ENCODE data around the gene JAKMIP1.
A peak's percentile ranks its signal among the peaks of the same experiment; 100 is the strongest.

JAKMIP1 gene

DNA sequence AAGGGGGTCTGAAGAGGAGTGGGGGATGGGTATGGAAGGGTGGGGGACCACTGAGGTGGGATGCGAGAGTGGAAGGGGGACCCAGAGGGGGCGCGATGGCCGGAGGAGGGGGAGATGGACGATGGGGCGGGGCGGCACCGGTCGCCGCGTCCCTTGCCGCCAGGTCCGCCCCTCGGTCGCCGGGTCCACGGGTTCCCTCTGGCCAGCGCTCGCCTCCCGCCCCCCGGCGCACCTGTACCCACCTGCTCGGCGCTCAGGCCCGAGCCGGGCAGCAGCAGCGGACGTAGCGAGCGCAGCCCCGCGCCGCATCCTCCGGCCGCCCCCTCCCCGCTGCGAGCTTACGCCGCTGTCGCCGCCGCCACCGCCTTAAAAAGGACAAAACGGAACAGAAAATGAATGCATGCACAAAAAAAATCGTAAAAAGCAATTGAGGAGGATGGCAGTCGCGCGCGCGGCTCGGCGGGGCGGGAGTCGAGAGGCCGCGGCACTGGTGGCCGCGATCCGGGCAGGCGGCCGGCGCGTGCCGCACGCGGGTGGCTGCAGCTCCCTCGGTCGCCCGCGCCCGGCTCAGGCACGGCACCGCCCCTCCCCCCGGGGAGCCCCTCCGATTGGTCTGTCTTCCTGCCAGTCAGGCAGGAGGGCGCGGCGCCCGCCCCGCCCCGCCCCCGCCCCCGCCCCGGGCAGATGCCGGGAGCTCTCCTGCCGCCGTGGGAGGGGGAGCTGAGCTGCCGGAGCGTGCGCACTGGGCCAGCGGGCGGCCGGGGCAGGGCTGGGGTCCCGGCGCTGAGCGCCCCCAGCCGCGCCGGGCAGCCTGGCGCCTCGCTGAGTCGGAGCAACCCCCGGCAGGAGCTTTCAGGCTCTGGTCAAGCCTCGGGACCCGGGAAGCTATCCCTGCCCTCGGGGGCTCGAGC lies at the start of gene JAKMIP1:
TSS of gene JAKMIP1 (minus strand) at position 539 of the 911 bp plus-strand sequence. CDS start 87,699 bp downstream, outside the sequence.
- peak; percentile 85 for DNase-seq

DNA sequence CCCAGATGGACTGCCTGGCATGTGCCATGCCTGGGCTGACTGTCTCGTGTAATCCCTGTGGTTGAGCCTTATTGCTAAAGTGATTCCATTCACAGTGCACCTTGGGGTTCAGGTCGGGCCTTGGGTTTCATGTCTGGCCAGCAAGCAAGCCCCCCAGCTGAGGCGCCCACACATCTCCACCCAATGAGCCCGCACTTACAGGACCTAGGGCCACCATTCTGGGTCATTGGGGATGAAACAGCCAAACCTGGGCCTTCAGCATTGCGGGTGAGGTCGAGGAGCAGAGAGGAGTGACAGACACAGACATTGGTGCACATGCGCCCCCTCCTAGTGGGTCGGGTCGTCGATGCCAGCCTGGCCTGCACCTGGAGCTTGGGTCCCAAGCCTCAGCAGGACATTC lies 48.0 kb upstream of the JAKMIP1 start:
- no peak for DNase-seq

GRCh38 chr4:6246170-6246634 lies 45.9 kb upstream of the JAKMIP1 start:
- DNase-seq, result no peak

DNA sequence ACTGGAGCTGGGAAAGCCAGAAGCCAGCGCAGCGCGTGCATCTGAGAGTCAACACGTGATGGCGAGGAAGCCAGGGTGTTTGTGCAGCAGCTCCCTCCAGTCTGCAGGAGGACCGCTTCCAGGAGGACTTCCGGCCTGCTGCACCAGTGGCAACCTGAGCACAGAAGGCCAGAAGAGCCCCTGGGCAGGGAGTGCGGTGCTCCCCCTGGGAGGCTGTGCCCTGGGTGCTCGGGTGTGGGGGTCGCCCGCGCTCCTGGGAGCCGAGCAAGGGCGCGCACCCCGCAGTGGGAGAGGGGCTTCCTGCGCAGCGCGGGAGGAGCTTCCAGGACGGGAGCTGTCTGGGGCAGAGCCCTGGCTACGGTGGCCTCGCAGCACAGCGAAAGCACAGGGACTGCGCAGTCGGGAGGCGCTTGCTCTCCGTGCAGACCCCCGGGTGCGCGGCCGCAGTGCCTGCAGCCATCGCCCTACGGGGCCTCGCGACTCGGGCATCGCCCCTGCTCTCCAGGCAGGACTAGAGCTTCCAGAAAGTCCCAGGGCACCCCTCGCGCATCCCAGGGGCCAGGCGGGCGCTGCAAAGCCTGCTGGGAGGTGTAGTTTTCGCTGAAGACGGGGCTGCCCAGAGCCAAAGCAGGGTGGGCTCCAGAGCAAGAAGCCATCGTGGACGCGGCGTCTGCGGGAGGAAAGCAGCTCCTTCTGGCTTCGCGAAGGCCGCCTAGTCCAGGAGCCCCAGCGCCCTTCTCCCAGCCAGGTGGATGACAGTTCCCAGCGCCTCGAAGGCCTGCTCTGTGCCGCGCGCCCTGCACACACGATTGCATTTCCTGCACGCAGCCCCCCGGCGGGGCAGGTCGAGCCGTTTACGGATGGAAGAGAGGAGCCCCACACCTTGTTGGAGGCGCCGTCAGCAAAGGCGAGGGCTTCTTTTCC lies 45.2 kb upstream of the JAKMIP1 start:
- peak; percentile 27 for DNase-seq

GRCh38 chr4:6242271-6243029 lies 42.1 kb upstream of the JAKMIP1 start:
- no peak for DNase-seq

DNA sequence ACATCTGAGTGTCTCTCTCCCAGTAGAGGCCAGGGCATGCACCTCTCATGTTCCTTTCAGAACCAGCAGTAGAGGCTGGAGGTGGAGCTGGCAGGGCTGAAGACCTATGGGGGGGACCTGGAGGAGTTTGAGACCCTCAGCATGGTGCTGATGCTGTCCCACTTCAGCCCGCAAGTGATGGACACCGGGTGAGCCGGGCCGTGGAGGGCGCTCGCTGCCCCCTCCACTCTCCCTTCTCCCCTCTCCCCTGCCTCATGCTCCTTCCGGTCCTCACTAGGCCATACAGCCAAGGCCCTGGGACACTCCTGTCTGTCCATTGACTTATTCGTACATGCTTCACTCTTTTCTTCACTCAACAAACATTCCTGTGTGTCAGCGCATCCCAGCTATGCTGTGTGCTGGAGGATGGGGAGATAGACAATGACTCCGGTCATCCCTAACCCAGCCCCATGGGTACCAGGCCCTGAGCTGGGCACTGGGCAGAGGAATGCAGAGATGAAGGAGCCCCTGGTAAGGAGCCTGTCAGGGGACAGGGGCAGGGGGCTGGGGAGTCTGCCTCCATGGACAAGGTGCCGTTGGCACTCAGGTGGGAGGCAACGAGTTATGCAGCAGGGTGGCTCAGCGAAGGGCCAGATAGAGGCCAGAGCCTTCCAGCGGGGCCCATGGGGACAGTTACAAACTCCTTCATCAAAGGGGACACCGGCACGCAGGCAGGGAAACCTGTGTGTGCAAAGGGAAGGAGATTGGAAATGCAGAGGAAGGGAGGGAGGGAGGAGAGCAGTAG lies 40.9 kb upstream of the JAKMIP1 start:
- no peak for DNase-seq

DNA sequence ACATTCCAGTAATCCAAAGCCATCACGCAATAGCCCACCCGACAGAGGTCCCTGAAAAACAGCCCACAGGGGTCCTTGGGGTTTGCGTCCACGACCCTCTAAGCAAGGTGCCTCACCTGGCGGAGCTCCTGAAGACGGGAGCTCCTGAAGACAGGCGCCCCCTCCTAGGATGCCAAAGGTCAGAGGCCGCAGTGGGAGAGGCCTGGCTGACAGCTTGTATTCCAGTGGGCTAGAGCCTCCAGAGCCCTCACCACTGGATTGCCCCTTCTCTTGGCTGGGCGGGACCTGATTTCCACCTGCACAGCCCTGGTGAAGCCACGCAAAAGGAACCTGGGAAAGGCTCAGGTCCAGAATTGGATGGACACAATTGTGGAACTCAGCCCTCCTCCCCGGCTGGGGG lies 39.6 kb upstream of the JAKMIP1 start:
- no peak for DNase-seq

DNA sequence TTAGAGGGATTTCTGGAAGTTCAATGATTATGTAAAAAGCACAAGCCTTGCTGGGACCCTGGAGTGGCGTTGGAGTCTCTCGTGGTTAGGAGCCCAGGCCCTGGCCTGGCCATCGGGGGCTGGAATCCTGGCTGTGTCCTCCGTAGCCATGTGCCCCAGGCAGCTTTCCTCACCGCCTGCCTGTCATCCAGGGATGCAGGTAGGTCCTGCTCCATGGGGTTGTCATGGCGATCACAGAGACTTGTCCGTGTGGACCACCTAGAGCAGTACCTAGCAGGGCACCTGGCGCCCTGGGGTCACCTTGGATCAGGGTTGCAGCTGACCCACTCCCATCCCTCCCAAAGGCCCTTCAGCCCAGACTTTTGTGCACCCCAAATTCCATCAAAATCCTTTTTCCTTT lies 39.1 kb upstream of the JAKMIP1 start:
- no peak for DNase-seq

- DNase-seq, result no peak
Observed at GRCh38 chr4:6236816-6237390, 36.6 kb upstream of the JAKMIP1 start.

DNA sequence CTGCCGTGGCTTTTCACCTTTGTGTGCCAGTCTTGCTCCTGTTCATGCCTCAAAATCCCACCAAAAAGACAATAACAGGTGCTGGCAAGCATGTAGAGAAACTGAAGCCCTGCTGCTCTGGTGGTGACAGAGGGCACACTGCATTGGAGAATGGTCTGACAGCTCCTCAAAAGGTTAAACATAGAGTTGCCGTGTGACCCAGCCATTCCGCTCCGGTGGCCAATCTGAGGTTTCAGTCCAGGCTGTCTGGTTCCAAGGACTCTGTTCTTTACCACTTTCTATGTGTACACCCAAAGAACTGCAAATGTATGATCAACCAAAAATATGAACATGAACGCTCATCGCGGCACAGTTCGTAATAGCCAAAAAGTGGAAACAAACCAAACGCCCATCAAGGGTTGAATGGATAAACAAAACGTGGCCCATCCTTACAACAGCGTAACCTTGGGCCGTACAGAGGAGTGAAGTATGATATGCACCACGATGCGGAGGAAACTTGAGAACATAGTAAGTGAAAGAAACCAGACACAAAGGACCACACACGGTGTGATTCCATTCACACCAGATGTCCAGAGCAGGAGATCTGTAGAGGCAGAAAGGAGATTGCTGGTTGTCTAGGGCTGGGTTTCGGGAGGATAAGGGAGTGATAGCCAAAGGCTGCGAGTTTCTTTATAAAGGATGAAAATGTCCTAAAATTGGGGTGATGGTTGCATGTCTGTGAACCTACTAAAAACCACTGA lies 35.7 kb upstream of the JAKMIP1 start:
- no peak for DNase-seq

DNA sequence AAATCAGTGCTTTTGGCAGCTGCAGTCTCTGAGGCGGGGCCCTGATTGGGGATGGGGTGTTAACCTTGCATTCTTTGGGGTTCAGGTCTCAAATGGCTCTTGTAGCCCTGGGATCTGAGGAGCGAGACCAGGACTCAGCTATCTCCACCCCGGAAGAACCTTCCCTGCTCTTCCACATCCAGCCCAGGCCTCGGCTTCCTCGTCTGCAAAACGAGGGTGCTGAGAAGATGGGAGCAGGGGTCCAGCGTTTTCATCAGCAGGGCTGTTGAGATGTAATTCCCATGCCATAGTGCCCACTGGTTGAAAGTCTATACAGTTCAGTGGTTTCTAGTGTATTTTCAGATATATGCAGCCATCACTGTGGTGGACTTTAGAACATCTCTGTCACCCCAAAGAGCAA lies 34.7 kb upstream of the JAKMIP1 start:
- DNase-seq, result no peak

DNA sequence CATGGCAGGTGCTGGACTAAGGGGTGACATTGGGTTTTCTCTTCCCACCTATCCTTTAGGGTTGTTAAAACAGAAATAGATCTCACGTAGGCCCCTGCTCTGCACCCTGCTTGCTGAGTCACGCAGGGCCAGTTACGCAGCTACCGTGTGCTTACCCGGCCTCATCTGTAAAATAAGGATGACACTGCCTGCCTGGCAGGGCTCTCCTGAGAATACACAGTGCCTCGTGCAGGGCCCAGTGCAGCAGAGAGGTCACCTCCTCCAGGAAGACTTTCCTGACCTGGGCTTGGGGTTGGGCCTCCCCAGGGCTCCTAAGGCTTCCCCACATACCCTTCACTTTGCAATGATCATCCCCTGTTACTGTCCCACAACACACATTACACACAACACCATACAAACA lies 33.6 kb upstream of the JAKMIP1 start:
- DNase-seq, result no peak

- DNase-seq, result no peak
Observed at GRCh38 chr4:6232836-6233785, 32.8 kb upstream of the JAKMIP1 start.

DNA sequence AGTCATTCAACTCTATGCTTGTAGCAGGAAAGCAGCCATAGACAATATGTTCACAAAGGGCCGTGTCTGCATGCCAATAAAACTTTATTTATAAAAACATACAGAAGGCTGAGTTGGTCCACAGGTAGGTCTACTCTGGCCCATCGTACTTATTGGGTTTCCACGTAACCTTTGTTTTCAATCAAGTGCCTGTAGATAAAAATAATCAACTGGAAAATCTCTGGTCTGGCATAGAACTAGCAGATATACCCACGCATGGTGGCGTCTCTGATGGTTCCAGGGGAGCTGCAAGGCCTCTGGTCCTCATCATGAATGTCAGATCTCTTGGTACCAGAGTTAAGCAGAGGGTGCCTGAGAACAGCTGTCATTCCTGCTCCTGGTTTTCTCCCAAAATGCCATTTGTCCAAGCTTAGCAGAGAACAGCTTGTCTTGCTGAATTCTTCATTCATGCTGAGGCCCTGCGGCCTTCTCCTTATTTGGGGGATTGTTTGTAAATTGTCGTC lies 31.4 kb upstream of the JAKMIP1 start:
- no peak for DNase-seq

DNA sequence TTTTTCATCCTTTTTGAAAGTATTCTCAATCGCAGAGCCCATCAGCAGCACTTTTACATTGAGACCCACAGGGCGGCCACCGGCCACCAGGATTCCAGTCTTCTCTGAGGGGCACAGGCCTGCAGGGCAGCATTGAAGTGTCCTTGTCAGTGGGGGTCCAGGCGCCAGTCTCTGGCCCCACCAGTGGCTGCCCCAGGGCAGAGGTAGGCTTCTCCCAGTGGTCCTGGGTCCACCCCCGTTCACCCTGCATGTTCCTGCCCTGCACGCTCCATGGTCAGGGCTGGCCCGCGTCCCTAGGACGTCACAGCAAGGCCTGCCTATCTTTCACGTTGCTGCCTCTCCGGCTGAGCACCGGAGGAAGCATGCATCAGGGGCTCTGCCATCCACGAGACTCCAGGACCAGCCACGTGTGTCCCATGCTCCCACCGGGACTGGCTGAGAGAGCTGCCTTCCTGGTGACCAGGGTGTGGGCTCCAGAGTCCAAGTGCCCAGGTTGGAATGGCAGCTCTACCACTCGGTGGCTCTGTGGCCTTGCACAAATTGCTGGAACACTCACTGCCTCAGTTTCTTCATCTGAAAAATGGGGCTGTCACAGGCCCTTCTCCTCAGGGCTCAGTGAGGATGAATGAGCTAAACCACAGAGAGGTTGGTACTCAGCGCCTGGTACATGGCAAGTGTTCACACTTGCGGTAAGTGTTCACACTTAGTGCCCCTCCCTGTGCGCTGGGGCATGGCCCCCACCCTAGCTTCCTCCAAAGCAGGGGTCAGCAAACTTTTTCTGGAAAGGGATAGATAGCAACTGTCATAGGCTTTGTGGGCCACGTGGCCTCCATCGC lies 30.7 kb upstream of the JAKMIP1 start:
- no peak for DNase-seq

DNA sequence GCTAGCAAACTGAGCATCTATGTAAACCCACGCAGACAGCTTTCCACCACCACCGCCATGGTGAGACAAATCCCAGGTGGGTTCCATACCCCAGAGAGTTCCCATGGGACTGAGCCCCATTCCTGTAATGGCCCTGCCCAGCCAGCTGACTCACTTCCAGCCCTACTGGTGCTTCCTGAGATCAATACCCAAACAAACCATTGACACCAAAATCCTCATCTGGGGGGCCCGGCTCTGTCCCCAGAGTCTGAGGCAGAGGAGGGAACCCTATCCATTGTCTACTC lies 30.1 kb upstream of the JAKMIP1 start:
- DNase-seq, result no peak

DNA sequence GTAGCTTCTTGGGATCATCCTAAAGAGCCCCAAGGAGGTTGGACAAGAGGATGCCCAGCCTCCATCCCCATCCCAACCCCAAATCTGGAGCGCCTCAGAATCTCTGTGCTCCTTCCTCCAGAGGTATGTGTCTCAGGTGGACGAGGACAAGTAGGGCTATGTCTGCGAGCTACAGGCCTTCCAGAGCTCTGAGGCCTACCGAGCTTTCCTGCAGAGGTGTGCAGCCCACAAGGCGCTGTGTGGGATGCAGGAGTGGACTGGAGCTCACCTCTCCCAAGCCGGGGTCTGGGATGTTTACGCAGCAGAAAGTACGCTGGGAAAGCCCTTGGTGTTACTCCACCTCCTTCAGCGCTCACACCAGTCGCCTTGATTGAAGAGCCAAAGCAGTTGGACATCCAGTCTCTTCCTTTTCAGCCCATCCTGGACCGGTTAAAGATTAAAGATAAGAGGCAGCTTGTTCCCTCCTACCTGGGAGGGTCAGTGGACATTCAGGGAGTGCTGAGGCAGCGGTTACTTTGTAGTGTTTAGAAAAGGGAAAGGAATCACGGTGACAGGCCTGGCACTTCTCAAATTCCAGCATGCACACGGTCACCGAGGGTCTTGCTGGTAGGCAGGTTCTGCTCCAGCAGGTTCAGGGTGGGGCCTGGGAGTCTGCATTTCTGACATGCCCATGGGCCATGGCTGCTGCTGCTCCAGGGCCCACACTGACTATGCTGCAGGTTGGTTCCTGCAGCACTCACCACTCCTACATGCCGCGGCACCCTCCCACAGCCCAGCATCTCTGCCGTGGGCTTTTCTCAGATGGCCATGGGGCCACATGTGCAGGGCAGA lies 29.5 kb upstream of the JAKMIP1 start:
- no peak for DNase-seq

- DNase-seq, result peak; percentile 52
Observed at GRCh38 chr4:6229095-6229494, 28.7 kb upstream of the JAKMIP1 start.

Data from femur (tissue), 1 donor.